Measurements from ENCODE around the gene FAM47E.

- TF ChIP-seq DNMT1 (IDR thresholded peaks at IDR 0.05): no peak
- TF ChIP-seq ZBTB33 (CRISPR knock-in tag; IDR thresholded peaks at IDR 0.05): no peak
- no peak for TF ChIP-seq CTCF (IDR thresholded peaks at IDR 0.05 in 2 of 3, conservative IDR thresholded peaks at IDR 0.05 in 1 of 3; ENCODE audit: insufficient read depth in 2 of 3, low read depth in 1 of 3, low read length in 3 of 3)
- no peak for TF ChIP-seq CHD4 (IDR thresholded peaks at IDR 0.05; ENCODE audit: insufficient read depth, insufficient replicate concordance, low read depth, low read length, poor library complexity, severe bottlenecking)
- TF ChIP-seq ZNF609 (CRISPR knock-in tag; IDR thresholded peaks at IDR 0.05; ENCODE audit: borderline replicate concordance): no peak
- TF ChIP-seq CBFB (CRISPR knock-in tag; IDR thresholded peaks at IDR 0.05): no peak
- no peak for TF ChIP-seq KAT8 (IDR thresholded peaks at IDR 0.05; ENCODE audit: low read depth)
- no peak for TF ChIP-seq TEAD2 (tag; IDR thresholded peaks at IDR 0.05)
- no peak for TF ChIP-seq ARID3A (IDR thresholded peaks at IDR 0.05; ENCODE audit: borderline replicate concordance, low read depth, low read length)
- no peak for TF ChIP-seq HCFC1 (IDR thresholded peaks at IDR 0.05; ENCODE audit: low read depth, low read length)
These were observed 17.4 kb upstream of the FAM47E start for GRCh38 chr4:76233967-76234678.
